Hepatocyte (in vitro differentiated cells): Measurements from ENCODE around the gene KRTAP16-1. TPM values are rescaled to one million over a fixed set of nuclear protein-coding genes. Genes with fewer than 3 reads are reported as not detected.

Source experiments
- DNase-seq: peaks from one replicate; pipeline ENCODE4 v3.0.0-alpha.2; 2016; ENCODE audit warnings: low spot score
- H2AFZ ChIP-seq: fragments of 200-600 bp; sonication (generic); 2 replicates; pipeline ENCODE4 v1.6.0; 2016; ENCODE audit warnings: antibody characterized with exemption, mild to moderate bottlenecking
- H3K27ac ChIP-seq: fragments of 200-600 bp; sonication (generic); 2 replicates; pipeline ENCODE4 v1.5.1; 2016; ENCODE audit warnings: mild to moderate bottlenecking
- H3K27me3 ChIP-seq: fragments of 200-600 bp; sonication (generic); 2 replicates; pipeline ENCODE4 v1.6.1; 2016
- H3K36me3 ChIP-seq: fragments of 200-600 bp; sonication (generic); replicated peaks from 2 replicates; pipeline ENCODE4 v1.5.1; 2016; ENCODE audit warnings: low read depth; ENCODE audit not compliant: insufficient read depth
- H3K4me1 ChIP-seq: fragments of 200-600 bp; sonication (generic); 2 replicates; pipeline ENCODE4 v1.5.1; 2016; ENCODE audit warnings: mild to moderate bottlenecking, moderate library complexity; ENCODE audit not compliant: insufficient read depth
- H3K4me2 ChIP-seq: fragments of 200-600 bp; sonication (generic); 2 replicates; pipeline ENCODE4 v1.6.0; 2016
- H3K4me3 ChIP-seq: fragments of 200-600 bp; sonication (generic); 2 replicates; pipeline ENCODE4 v1.5.1; 2016; ENCODE audit warnings: mild to moderate bottlenecking
- H3K79me2 ChIP-seq: fragments of 200-600 bp; sonication (generic); 2 replicates; pipeline ENCODE4 v1.6.0; 2017; ENCODE audit warnings: mild to moderate bottlenecking
- H3K9me2 ChIP-seq: fragments of 200-600 bp; sonication (generic); replicated peaks from 2 replicates; pipeline ENCODE4 v1.6.0; 2017; ENCODE audit warnings: mild to moderate bottlenecking; ENCODE audit not compliant: insufficient read depth
- H3K9me3 ChIP-seq: fragments of 200-600 bp; sonication (generic); 2 replicates; pipeline ENCODE4 v1.5.1; 2016; ENCODE audit warnings: low read depth, mild to moderate bottlenecking
- H4K20me1 ChIP-seq: fragments of 200-600 bp; sonication (generic); 2 replicates; pipeline ENCODE4 v1.6.0; 2016; ENCODE audit warnings: mild to moderate bottlenecking; ENCODE audit not compliant: insufficient read depth, poor library complexity, severe bottlenecking
- EZH2 ChIP-seq: fragments of 200-600 bp; sonication (generic); IDR thresholded peaks from 2 replicates; pipeline ENCODE4 v1.6.1; 2016; ENCODE audit warnings: antibody characterized with exemption, mild to moderate bottlenecking, borderline replicate concordance
- EZH2phosphoT487 ChIP-seq: fragments of 200-600 bp; sonication (generic); IDR thresholded peaks from one replicate; pipeline ENCODE4 v1.6.1; 2018; ENCODE audit warnings: antibody characterized with exemption, mild to moderate bottlenecking, low read depth, moderate library complexity; ENCODE audit not compliant: unreplicated experiment, severe bottlenecking
- WGBS: methylation state at CpG from one replicate; pipeline ENCODE4 v1.1.6; 2016; ENCODE audit warnings: low lambda C conversion rate; ENCODE audit errors: missing lambda C conversion rate; 5-methylcytosine and 5-hydroxymethylcytosine counted together
- polyA plus RNA-seq: library from polyadenylated mRNA; unstranded; fragments of >200 nt; fragmentation: Nextera tagmentation; extraction: Ambion mirVana; gene quantifications from 2 replicates; pipeline ENCODE4 v1.2.1, GENCODE V29; 2016
- total RNA-seq: library from RNA; depleted of rRNA; stranded (reverse); fragments of >200 nt; gene quantifications from 2 replicates; pipeline ENCODE4 v1.2.3, GENCODE V29; 2014
- TF ChIP-seq, protein P1 (sequence below): fragments of 200-600 bp; sonication (generic); IDR thresholded peaks from 2 replicates; pipeline ENCODE4 v1.5.1; 2016; ENCODE audit warnings: antibody characterized with exemption, mild to moderate bottlenecking; ENCODE audit not compliant: poor library complexity

The KRTAP16-1 gene
- total and polyA plus RNA-seq, 2 experiments from 2014 or later = not detected

DNA sequence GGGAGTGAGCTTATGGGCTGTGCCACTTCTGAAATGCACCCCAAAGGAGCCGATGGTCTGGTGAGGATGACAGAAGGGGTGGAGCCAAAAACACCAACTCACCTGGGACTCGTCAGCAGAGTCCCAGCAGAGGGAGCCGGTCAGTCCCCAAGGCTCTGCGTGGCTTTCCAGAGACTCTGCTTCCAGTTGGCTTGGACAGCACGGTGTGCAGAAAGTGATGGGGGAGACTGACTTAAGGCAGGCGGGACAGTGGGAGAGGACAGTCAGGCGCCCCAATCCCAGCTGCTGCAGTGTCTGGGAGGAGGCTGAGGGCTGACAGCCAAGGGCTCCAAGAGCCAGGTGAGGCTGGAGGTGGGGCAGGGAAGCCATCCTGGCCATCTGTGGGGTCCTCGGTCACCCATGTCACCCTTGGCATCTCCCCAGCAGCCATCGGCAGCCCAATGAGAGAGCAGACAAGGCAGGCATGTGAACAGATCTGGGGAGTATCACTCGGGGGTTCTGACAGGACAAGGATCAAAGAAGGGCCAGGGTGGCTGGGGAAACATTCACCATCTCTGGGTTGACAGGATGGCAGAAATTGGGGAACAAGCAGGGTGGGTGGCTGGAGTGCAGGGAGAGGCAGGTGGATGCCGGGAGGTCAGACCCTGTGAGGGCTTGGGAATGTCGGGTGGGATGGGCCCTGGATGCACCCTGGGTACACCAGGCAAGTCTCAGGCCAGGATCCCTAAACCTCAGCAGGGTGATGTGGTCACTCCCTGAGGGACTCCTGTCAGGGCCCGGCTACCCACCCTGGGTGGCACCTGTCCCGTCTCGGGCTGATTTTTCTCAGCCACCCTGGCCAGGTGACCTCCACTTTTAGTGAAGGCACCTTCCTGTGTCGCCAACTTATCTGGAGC, 15.3 kb upstream of the KRTAP16-1 start:
- H4K20me1 ChIP-seq = no peaks in the 10 kb centered on the region
- H3K9me2 ChIP-seq = no peaks in the 10 kb centered on the region
- no peaks in the 10 kb centered on the region for H3K4me1 ChIP-seq
- H3K27me3 ChIP-seq = no peaks in the 10 kb centered on the region
- no peak for TF ChIP-seq EZH2phosphoT487
- TF ChIP-seq, protein P1, sequence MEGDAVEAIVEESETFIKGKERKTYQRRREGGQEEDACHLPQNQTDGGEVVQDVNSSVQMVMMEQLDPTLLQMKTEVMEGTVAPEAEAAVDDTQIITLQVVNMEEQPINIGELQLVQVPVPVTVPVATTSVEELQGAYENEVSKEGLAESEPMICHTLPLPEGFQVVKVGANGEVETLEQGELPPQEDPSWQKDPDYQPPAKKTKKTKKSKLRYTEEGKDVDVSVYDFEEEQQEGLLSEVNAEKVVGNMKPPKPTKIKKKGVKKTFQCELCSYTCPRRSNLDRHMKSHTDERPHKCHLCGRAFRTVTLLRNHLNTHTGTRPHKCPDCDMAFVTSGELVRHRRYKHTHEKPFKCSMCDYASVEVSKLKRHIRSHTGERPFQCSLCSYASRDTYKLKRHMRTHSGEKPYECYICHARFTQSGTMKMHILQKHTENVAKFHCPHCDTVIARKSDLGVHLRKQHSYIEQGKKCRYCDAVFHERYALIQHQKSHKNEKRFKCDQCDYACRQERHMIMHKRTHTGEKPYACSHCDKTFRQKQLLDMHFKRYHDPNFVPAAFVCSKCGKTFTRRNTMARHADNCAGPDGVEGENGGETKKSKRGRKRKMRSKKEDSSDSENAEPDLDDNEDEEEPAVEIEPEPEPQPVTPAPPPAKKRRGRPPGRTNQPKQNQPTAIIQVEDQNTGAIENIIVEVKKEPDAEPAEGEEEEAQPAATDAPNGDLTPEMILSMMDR = peak; percentile 37
- H3K79me2 ChIP-seq = no peaks in the 10 kb centered on the region
- no peak overlapping the region for H3K27ac ChIP-seq
- 74% methylated on average over 16 of the region's 16 CpGs for WGBS
- H2AFZ ChIP-seq = no peak overlapping the region
- H3K36me3 ChIP-seq = no peaks in the 10 kb centered on the region
- no peak overlapping the region for H3K4me2 ChIP-seq
- peaks cover 5% of the 10 kb centered on the region for H3K9me3 ChIP-seq
- DNase-seq = peak; percentile 76
- H3K4me3 ChIP-seq = no peak overlapping the region

DNA sequence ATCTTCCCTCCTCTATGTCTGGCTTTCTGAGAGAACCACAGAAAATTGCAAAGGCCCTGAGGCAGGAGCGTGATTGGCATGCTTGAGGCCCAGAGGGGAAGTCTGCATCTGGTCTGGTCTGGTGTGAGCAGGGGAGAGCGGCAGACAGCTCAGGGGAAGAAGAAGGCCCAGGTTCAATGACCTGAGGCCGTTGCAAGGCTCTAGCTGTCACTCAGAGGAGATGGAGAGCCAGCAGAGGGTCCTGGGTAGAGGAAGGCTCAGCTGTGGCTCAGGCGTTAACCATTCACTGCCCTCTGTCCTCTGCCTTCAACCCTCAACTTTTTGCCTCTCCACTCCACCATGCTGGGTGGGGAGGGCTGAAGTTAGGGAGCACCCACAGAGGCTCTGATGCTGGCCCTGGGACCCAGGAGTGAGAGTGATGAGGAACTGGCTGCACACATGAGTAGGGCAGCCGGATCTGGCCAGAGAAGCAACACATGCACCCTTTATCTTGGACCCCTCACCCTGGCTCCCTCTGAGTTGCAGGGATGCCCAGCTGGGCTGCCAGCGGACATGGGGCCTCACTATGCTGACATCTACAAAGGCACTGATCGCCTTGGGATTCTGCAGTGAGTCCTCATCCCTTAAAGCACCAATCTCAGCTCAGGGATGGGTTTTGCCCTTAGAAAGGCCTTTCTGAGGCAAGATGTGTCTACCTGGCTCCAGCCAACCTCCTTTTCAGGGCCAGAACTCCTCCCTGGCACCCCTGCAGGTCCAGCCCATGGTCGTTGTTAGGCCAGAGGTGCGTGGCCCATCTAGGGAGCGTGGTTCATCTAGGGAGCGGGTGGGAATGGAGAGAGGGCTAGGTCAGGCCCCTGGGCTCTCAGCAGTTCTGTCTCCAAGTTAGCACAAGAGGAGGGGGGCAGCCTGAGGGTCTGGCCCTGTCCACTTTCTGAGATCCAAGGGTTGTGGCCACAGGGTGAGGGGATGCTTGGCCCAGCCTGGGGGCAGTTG, 14.1 kb upstream of the KRTAP16-1 start:
- WGBS = 94% methylated on average over 11 of the region's 11 CpGs

DNA sequence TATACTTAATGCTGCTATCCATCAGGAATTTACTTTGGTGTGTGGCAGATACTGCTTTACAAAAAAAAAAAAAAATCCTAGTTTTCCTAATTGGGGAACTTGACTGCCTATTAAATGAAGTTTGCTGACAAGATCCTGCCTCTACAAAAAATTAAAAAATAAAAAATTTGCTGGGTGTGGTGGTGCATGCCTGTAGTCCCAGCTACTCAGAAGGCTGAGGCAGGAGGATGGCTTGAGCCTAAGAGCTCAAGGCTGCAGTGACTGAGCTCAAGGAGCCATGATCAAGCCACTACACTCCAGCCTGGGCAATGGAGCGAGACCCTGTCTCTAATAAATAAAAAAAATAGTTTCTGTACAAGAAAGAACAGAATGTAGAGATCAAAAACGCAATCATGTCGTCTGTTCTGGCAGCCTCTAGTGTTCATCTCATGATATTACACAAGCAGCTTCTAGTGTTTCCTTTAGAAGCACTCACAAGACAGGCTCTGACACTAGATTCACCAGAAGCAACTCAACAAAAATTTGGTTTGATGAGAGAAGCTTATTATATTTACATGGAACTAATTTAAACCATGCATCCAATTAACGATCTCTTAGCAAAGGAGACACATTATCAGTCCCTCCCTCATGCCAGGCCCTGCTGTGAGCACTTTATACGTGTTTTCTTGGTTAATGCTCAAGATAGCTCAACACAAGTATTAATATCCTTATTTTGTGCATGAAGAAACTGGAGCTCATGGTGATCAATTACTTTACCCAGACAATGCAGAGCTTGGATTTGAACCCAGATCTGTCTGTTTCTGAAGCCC, 13.2 kb upstream of the KRTAP16-1 start:
- Histone ChIP-seq H3K79me2 (no peaks in the 10 kb centered on the region), H3K4me3 (no peak overlapping the region), H3K9me3 (peaks cover 5% of the 10 kb centered on the region), H4K20me1 (no peaks in the 10 kb centered on the region), H3K36me3 (no peaks in the 10 kb centered on the region), H3K9me2 (no peaks in the 10 kb centered on the region), H3K27ac (no peak overlapping the region), H2AFZ (no peak overlapping the region), H3K4me1 (no peaks in the 10 kb centered on the region), H3K4me2 (no peak overlapping the region), H3K27me3 (no peaks in the 10 kb centered on the region)
- peak; percentile 68 for DNase-seq
- WGBS = 42% methylated on average over 5 of the region's 5 CpGs
- TF ChIP-seq EZH2 (no peak), EZH2phosphoT487 (no peak)
- TF ChIP-seq, protein P1 = peak; percentile 77

More for the DNA sequence above, 14.1 kb upstream of the KRTAP16-1 start:
- Histone ChIP-seq H3K4me2 (no peak overlapping the region), H3K9me3 (peaks cover 5% of the 10 kb centered on the region), H3K36me3 (no peaks in the 10 kb centered on the region), H3K79me2 (no peaks in the 10 kb centered on the region), H4K20me1 (no peaks in the 10 kb centered on the region), H3K4me3 (no peak overlapping the region), H2AFZ (no peak overlapping the region), H3K4me1 (no peaks in the 10 kb centered on the region), H3K9me2 (no peaks in the 10 kb centered on the region), H3K27ac (no peak overlapping the region), H3K27me3 (no peaks in the 10 kb centered on the region)
- TF ChIP-seq, protein P1 = no peak
- no peak for TF ChIP-seq EZH2phosphoT487
- TF ChIP-seq EZH2 = no peak
- DNase-seq = no peak
